Neural crest cell (in vitro differentiated cells): ENCODE results near the gene TMCC3. TPM values are rescaled to one million over a fixed set of nuclear protein-coding genes. Genes with fewer than 3 reads are reported as not detected.
A peak's percentile ranks its signal among the peaks of the same experiment; 100 is the strongest.

ENCODE experiments used
- DNase-seq: peaks from one replicate; pipeline ENCODE4 v3.0.0; 2021; ENCODE audit warnings: low read depth, mixed read lengths, low spot score
- H3K27ac Mint-ChIP-seq: one replicate; pipeline ENCODE4 v1.8.0; 2021; ENCODE audit warnings: mild to moderate bottlenecking, mixed read lengths; ENCODE audit not compliant: unreplicated experiment
- H3K27me3 Mint-ChIP-seq: 2 replicates; pipeline ENCODE4 v1.8.0; 2021; ENCODE audit warnings: low read depth, mild to moderate bottlenecking, mixed read lengths
- H3K36me3 Mint-ChIP-seq: 2 replicates; pipeline ENCODE4 v1.8.0; 2021; ENCODE audit warnings: low read depth, mild to moderate bottlenecking, mixed read lengths
- H3K4me1 Mint-ChIP-seq: 2 replicates; pipeline ENCODE4 v1.8.0; 2021; ENCODE audit warnings: mixed read lengths
- H3K4me3 Mint-ChIP-seq: one replicate; pipeline ENCODE4 v1.8.0; 2021; ENCODE audit warnings: mild to moderate bottlenecking, mixed read lengths
- H3K9me3 Mint-ChIP-seq: 2 replicates; pipeline ENCODE4 v1.8.0; 2021; ENCODE audit warnings: mixed read lengths
- total RNA-seq: library from RNA; stranded (reverse); gene quantifications from 2 replicates; pipeline ENCODE4 v1.2.1, GENCODE V29; 2021
- TF ChIP-seq, protein P1 (sequence below): fragments of 200-600 bp; sonication (generic); conservative IDR thresholded peaks from 2 replicates; pipeline ENCODE4 v1.5.0; 2021; ENCODE audit warnings: antibody characterized with exemption, mild to moderate bottlenecking

Gene TMCC3
- total RNA-seq, 1 donor from 2014 or later, result 3.4 TPM

GRCh38 chr12:94585626-94586025, 64.7 kb downstream of the TMCC3 start:
- no peaks in the 10 kb centered on the region for H3K27me3 Mint-ChIP-seq
- H3K4me3 Mint-ChIP-seq, result peak overlapping the region; percentile 11
- no peaks in the 10 kb centered on the region for H3K9me3 Mint-ChIP-seq

DNA sequence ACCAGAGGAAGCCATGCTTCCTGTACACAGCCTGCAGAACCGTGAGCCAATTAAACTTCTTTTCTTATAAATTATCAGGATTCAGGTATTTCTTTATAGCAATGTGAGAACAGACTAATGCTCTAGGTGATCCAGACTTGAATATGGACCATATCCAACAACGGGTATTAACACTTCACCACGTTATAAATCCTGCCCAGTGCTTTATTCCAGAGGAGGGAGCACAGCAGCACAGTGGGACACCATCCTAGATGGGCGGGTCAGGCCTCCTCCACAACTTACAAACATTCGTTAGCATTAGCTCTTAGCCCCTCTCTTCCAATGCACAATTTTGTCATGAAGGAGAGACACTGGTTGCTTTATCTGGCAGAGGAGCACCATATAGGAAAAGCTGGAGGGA, 66.0 kb downstream of the TMCC3 start:
- H3K9me3 Mint-ChIP-seq, result no peaks in the 10 kb centered on the region
- DNase-seq, result no peak
- peaks cover 3% of the 10 kb centered on the region for H3K36me3 Mint-ChIP-seq
- peaks cover 49% of the 10 kb centered on the region for H3K4me1 Mint-ChIP-seq
- no peak overlapping the region for H3K4me3 Mint-ChIP-seq
- H3K27ac Mint-ChIP-seq, result no peak overlapping the region
- H3K27me3 Mint-ChIP-seq, result no peaks in the 10 kb centered on the region
- TF ChIP-seq, protein P1, sequence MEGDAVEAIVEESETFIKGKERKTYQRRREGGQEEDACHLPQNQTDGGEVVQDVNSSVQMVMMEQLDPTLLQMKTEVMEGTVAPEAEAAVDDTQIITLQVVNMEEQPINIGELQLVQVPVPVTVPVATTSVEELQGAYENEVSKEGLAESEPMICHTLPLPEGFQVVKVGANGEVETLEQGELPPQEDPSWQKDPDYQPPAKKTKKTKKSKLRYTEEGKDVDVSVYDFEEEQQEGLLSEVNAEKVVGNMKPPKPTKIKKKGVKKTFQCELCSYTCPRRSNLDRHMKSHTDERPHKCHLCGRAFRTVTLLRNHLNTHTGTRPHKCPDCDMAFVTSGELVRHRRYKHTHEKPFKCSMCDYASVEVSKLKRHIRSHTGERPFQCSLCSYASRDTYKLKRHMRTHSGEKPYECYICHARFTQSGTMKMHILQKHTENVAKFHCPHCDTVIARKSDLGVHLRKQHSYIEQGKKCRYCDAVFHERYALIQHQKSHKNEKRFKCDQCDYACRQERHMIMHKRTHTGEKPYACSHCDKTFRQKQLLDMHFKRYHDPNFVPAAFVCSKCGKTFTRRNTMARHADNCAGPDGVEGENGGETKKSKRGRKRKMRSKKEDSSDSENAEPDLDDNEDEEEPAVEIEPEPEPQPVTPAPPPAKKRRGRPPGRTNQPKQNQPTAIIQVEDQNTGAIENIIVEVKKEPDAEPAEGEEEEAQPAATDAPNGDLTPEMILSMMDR, result no peak

More at GRCh38 chr12:94585626-94586025, 64.7 kb downstream of the TMCC3 start:
- Mint-ChIP-seq H3K36me3 (peaks cover 3% of the 10 kb centered on the region), H3K4me1 (peaks cover 58% of the 10 kb centered on the region), H3K27ac (no peak overlapping the region)
- TF ChIP-seq, protein P1, result no peak
- no peak for DNase-seq

GRCh38 chr12:94582591-94582990, 67.8 kb downstream of the TMCC3 start:
- H3K27me3 Mint-ChIP-seq, result no peaks in the 10 kb centered on the region
- peaks cover 31% of the 10 kb centered on the region for H3K4me1 Mint-ChIP-seq
- no peak overlapping the region for H3K27ac Mint-ChIP-seq
- H3K36me3 Mint-ChIP-seq, result peaks cover 3% of the 10 kb centered on the region
- DNase-seq, result no peak
- no peak overlapping the region for H3K4me3 Mint-ChIP-seq
- H3K9me3 Mint-ChIP-seq, result no peaks in the 10 kb centered on the region
- TF ChIP-seq, protein P1, result no peak

- TF ChIP-seq, protein P1, result no peak
- peak overlapping the region; percentile 31 for H3K27ac Mint-ChIP-seq
- peaks cover 2% of the 10 kb centered on the region for H3K9me3 Mint-ChIP-seq
- H3K4me3 Mint-ChIP-seq, result no peak overlapping the region
- no peak for DNase-seq
- H3K4me1 Mint-ChIP-seq, result peaks cover 23% of the 10 kb centered on the region
- peaks cover 7% of the 10 kb centered on the region for H3K36me3 Mint-ChIP-seq
- no peaks in the 10 kb centered on the region for H3K27me3 Mint-ChIP-seq
These were observed 74.5 kb downstream of the TMCC3 start for GRCh38 chr12:94575645-94576403.

GRCh38 chr12:94575024-94575423, 75.3 kb downstream of the TMCC3 start:
- Mint-ChIP-seq H3K27me3 (no peaks in the 10 kb centered on the region), H3K36me3 (peaks cover 8% of the 10 kb centered on the region), H3K4me1 (peaks cover 23% of the 10 kb centered on the region), H3K9me3 (peaks cover 2% of the 10 kb centered on the region), H3K4me3 (no peak overlapping the region), H3K27ac (peak overlapping the region; percentile 31)
- no peak for DNase-seq
- TF ChIP-seq, protein P1, result no peak
